HCT116 (cell line): Measurements from ENCODE around the gene OR1L1. TPM values are rescaled to one million over a fixed set of nuclear protein-coding genes. Genes with fewer than 3 reads are reported as not detected.

Experiments
- ATAC-seq: fragments of 200-7000 bp; cut with Tn5 transposase; 2 replicates; pipeline ENCODE4 v1.9.1; 2020; ENCODE audit warnings: mild to moderate bottlenecking, moderate library complexity
- BruUV-seq: library from RNA; stranded (reverse); fragments of 400-500 nt; replicated peaks from 2 replicates; lab custom pipeline; 2021; lab: Mats Ljungman, UMichigan
- CTCF ChIA-PET: fragments of 300-600 bp; sonication (Branson Sonifier 250); formaldehyde crosslinking; loops from one replicate; lab custom pipeline; 2021; ENCODE audit warnings: antibody characterized with exemption; lab: Charles Lee
- POLR2A ChIA-PET: fragments of 300-600, 350-600 bp; sonication (Branson Sonifier 250); formaldehyde crosslinking; loops from one replicate; lab custom pipeline; 2021; ENCODE audit warnings: antibody characterized with exemption; lab: Charles Lee
- RAD21 ChIA-PET, 2 experiments: fragments of 300-600 bp; sonication (Branson Sonifier 250); formaldehyde crosslinking; loops; one replicate each; lab custom pipeline; 2023; ENCODE audit warnings: low total read pairs in 2 of 2; ENCODE audit not compliant: uncharacterized antibody in 2 of 2, unreplicated experiment in 2 of 2, low non-redundant PET in 1 of 2; lab: Charles Lee
- DNase-seq: peaks from one replicate; pipeline ENCODE4 v3.0.0-alpha.2; 2010; ENCODE audit warnings: low read depth, low spot score
- H2AFZ ChIP-seq: fragments of 200-600 bp; shearing (Covaris generic), sonication (generic); 2 replicates; pipeline ENCODE4 v1.6.1; 2017; ENCODE audit warnings: low read depth, mixed run types, mixed read lengths, antibody characterized with exemption, low read length; ENCODE audit not compliant: poor library complexity, severe bottlenecking
- H3K27ac ChIP-seq: 2 replicates; pipeline ENCODE4 v1.5.1; 2012; ENCODE audit warnings: low read depth, low read length
- H3K27me3 ChIP-seq: fragments of 200-600 bp; sonication (generic); 2 replicates; pipeline ENCODE4 v1.6.1; 2016; ENCODE audit warnings: mixed run types, low read length, mixed read lengths; ENCODE audit not compliant: insufficient read depth
- H3K36me3 ChIP-seq, 2 experiments: fragments of 200-500 bp in 1 of 2; fragments of 200-600 bp in 1 of 2; sonication (Bioruptor generic) in 1 of 2; sonication (generic) in 1 of 2; 2 replicates each; pipeline versions ENCODE4 v1.5.1 to v1.6.1; 2014 to 2016; ENCODE audit warnings: low read length in 2 of 2, inconsistent platforms in 1 of 2, mixed read lengths in 1 of 2, mixed run types in 1 of 2; ENCODE audit not compliant: insufficient read depth in 2 of 2, control insufficient read depth in 1 of 2
- H3K4me1 ChIP-seq, 2 experiments: fragments of 200-600 bp in 1 of 2; sonication (generic) in 1 of 2; 2 replicates each; pipeline versions ENCODE4 v1.5.1 to v1.6.1; 2012 to 2017; ENCODE audit warnings: low read length in 2 of 2, inconsistent platforms in 1 of 2, mild to moderate bottlenecking in 1 of 2, mixed read lengths in 1 of 2, mixed run types in 1 of 2, moderate library complexity in 1 of 2; ENCODE audit not compliant: insufficient read depth in 2 of 2, control insufficient read depth in 1 of 2
- H3K4me2 ChIP-seq: fragments of 200-600 bp; sonication (generic); 2 replicates; pipeline ENCODE4 v1.6.1; 2017; ENCODE audit warnings: mixed run types, low read length, mixed read lengths
- H3K4me3 ChIP-seq, 2 experiments: fragments of 200-600 bp in 1 of 2; sonication (generic) in 1 of 2; replicated peaks in 1 of 2; 2 replicates each; pipeline ENCODE4 v1.5.1; 2011 to 2016; ENCODE audit warnings: low read length in 2 of 2, control low read depth in 1 of 2, low read depth in 1 of 2, mild to moderate bottlenecking in 1 of 2, mixed read lengths in 1 of 2, mixed run types in 1 of 2
- H3K79me2 ChIP-seq: fragments of 200-600 bp; sonication (generic); 2 replicates; pipeline ENCODE4 v1.6.1; 2017; ENCODE audit warnings: mild to moderate bottlenecking, mixed run types, low read length, moderate library complexity, mixed read lengths; ENCODE audit not compliant: insufficient read depth
- H3K9ac ChIP-seq: fragments of 200-600 bp; sonication (generic); 2 replicates; pipeline ENCODE4 v1.6.1; 2016; ENCODE audit warnings: low read length, mixed read lengths
- H3K9me2 ChIP-seq: fragments of 200-600 bp; sonication (generic), shearing (Covaris generic); 2 replicates; pipeline ENCODE4 v1.6.1; 2017; ENCODE audit warnings: mixed run types, mild to moderate bottlenecking, moderate library complexity; ENCODE audit not compliant: insufficient read depth
- H3K9me3 ChIP-seq, 2 experiments: fragments of 200-500 bp in 1 of 2; fragments of 200-600 bp in 1 of 2; sonication (Bioruptor generic) in 1 of 2; sonication (generic) in 1 of 2; 2 replicates each; pipeline ENCODE4 v1.6.1; 2014 to 2017; ENCODE audit warnings: low read length in 2 of 2, mixed read lengths in 2 of 2, inconsistent platforms in 1 of 2, low read depth in 1 of 2, mild to moderate bottlenecking in 1 of 2, mixed run types in 1 of 2, moderate library complexity in 1 of 2; ENCODE audit not compliant: control insufficient read depth in 1 of 2, insufficient read depth in 1 of 2
- H4K20me1 ChIP-seq: fragments of 200-600 bp; sonication (generic), shearing (Covaris generic); 2 replicates; pipeline ENCODE4 v1.6.1; 2017; ENCODE audit warnings: mixed run types, mild to moderate bottlenecking, moderate library complexity; ENCODE audit not compliant: insufficient read depth
- CBX3 ChIP-seq: IDR thresholded peaks from 2 replicates; pipeline ENCODE4 v1.6.1; 2012; ENCODE audit warnings: low read depth
- CEBPB ChIP-seq: IDR thresholded peaks from 2 replicates; pipeline ENCODE4 v1.6.1; 2012; ENCODE audit warnings: low read depth
- EGR1 ChIP-seq: IDR thresholded peaks from 2 replicates; pipeline ENCODE4 v1.6.1; 2012; ENCODE audit warnings: low read depth
- ELF1 ChIP-seq: IDR thresholded peaks from 2 replicates; pipeline ENCODE4 v1.6.1; 2012; ENCODE audit warnings: low read depth, borderline replicate concordance
- FOSL1 ChIP-seq: IDR thresholded peaks from 2 replicates; pipeline ENCODE4 v1.6.1; 2012; ENCODE audit warnings: low read depth
- JUND ChIP-seq: IDR thresholded peaks from 2 replicates; pipeline ENCODE4 v1.6.1; 2012
- POLR2A ChIP-seq: IDR thresholded peaks from 2 replicates; pipeline ENCODE4 v1.7.0; 2011; ENCODE audit warnings: borderline replicate concordance; ENCODE audit not compliant: insufficient read depth, insufficient read length; ENCODE audit errors: extremely low read depth
- POLR2AphosphoS5 ChIP-seq: IDR thresholded peaks from 2 replicates; pipeline ENCODE4 v1.6.1; 2011; ENCODE audit warnings: mild to moderate bottlenecking, low read depth, low read length, moderate library complexity
- SRF ChIP-seq: IDR thresholded peaks from 2 replicates; pipeline ENCODE4 v1.6.1; 2012; ENCODE audit warnings: low read depth
- TCF7L2 ChIP-seq: IDR thresholded peaks from 2 replicates; pipeline ENCODE4 v1.7.0; 2011; ENCODE audit warnings: borderline replicate concordance, inconsistent platforms; ENCODE audit not compliant: insufficient read depth, insufficient read length; ENCODE audit errors: extremely low read depth
- YY1 ChIP-seq: IDR thresholded peaks from 2 replicates; pipeline ENCODE4 v1.6.1; 2011; ENCODE audit warnings: low read length, low read depth, moderate library complexity, mild to moderate bottlenecking; ENCODE audit not compliant: insufficient replicate concordance; ENCODE audit errors: extremely low read depth
- ZFX ChIP-seq: fragments of 450-650 bp; IDR thresholded peaks from 2 replicates; pipeline ENCODE4 v1.6.1; 2017
- ZNF274 ChIP-seq: fragments of 200-500 bp; sonication (Bioruptor generic); IDR thresholded peaks from 2 replicates; pipeline ENCODE4 v1.6.1; 2014; ENCODE audit warnings: mild to moderate bottlenecking, low read depth, low read length, inconsistent platforms
- intact Hi-C: fragments of 100-400 bp; cut with micrococcal nuclease; formaldehyde crosslinking; loops from 2 replicates; pipeline ENCODE4 v1.10.0; 2022
- total RNA-seq: library from RNA; stranded (reverse); gene quantifications from one replicate; pipeline ENCODE4 v1.2.1, GENCODE V29; 2021; ENCODE audit not compliant: unreplicated experiment
- TF ChIP-seq, protein P1 (sequence below): IDR thresholded peaks from 2 replicates; pipeline ENCODE4 v1.6.1; 2012; ENCODE audit warnings: low read depth
- TF ChIP-seq, protein P2 (sequence below): IDR thresholded peaks from 2 replicates; pipeline ENCODE4 v1.6.1; 2012
- TF ChIP-seq, protein P3 (sequence below), 3 experiments: fragments of 200-600 bp in 1 of 3; sonication (generic) in 1 of 3; IDR thresholded peaks in 2 of 3; conservative IDR thresholded peaks in 1 of 3; 2 replicates each; pipeline ENCODE4 v1.5.1; 2012 to 2017; ENCODE audit warnings: low read depth in 2 of 3, low read length in 2 of 3, antibody characterized with exemption in 1 of 3, borderline replicate concordance in 1 of 3, control low read depth in 1 of 3, mild to moderate bottlenecking in 1 of 3, mixed read lengths in 1 of 3, mixed run types in 1 of 3, moderate library complexity in 1 of 3; ENCODE audit not compliant: insufficient read depth in 1 of 3

The OR1L1 gene
- total RNA-seq, 1 experiment from 2014 or later, result not detected

DNA sequence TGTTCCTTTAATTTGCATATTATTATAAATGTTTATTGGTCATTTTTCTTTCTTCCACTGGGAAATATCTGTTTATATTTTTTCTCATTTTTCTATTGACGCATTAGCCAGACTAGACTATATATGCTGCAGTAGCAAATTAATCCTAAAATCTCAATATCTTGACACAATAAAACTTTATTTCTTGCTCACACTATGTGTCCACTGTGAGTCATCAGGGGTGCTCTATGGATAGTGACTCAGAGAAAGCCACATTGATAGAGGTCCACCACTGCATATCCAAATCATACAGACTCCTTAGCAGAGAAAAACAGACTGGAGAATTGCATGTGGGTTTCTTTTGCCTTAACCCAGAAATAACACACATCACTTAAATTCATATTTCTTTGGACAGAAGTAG, 34.2 kb downstream of the OR1L1 start:
- no peaks in the 10 kb centered on the region for H3K79me2 ChIP-seq
- H3K9me3 ChIP-seq, result no peaks in the 10 kb centered on the region
- intact Hi-C loops, result no loop called here
- DNase-seq, result no peak
- 0 out of 2 replicates have a peak, but pooled peaks cover 4% of the 10 kb centered on the region for H3K27me3 ChIP-seq
- no peak overlapping the region for H3K4me3 ChIP-seq
- H2AFZ ChIP-seq, result no peak overlapping the region
- ChIA-PET CTCF (no interaction called here), POLR2A (no interaction called here), RAD21 (no interaction called here)
- H3K4me1 ChIP-seq, result no peaks in the 10 kb centered on the region
- no peak overlapping the region for H3K27ac ChIP-seq
- H3K36me3 ChIP-seq, result no peaks in the 10 kb centered on the region
- no TSS peak for BruUV-seq
- TF ChIP-seq ELF1 (no peak), JUND (no peak), ZFX (no peak), TCF7L2 (no peak), FOSL1 (no peak), SRF (no peak), CEBPB (no peak), CBX3 (no peak), YY1 (no peak), ZNF274 (no peak), POLR2AphosphoS5 (no peak), EGR1 (no peak), POLR2A (no peak)
- TF ChIP-seq, protein P1, sequence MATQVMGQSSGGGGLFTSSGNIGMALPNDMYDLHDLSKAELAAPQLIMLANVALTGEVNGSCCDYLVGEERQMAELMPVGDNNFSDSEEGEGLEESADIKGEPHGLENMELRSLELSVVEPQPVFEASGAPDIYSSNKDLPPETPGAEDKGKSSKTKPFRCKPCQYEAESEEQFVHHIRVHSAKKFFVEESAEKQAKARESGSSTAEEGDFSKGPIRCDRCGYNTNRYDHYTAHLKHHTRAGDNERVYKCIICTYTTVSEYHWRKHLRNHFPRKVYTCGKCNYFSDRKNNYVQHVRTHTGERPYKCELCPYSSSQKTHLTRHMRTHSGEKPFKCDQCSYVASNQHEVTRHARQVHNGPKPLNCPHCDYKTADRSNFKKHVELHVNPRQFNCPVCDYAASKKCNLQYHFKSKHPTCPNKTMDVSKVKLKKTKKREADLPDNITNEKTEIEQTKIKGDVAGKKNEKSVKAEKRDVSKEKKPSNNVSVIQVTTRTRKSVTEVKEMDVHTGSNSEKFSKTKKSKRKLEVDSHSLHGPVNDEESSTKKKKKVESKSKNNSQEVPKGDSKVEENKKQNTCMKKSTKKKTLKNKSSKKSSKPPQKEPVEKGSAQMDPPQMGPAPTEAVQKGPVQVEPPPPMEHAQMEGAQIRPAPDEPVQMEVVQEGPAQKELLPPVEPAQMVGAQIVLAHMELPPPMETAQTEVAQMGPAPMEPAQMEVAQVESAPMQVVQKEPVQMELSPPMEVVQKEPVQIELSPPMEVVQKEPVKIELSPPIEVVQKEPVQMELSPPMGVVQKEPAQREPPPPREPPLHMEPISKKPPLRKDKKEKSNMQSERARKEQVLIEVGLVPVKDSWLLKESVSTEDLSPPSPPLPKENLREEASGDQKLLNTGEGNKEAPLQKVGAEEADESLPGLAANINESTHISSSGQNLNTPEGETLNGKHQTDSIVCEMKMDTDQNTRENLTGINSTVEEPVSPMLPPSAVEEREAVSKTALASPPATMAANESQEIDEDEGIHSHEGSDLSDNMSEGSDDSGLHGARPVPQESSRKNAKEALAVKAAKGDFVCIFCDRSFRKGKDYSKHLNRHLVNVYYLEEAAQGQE, result no peak
- TF ChIP-seq, protein P2, sequence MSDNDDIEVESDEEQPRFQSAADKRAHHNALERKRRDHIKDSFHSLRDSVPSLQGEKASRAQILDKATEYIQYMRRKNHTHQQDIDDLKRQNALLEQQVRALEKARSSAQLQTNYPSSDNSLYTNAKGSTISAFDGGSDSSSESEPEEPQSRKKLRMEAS, result no peak
- TF ChIP-seq, protein P3, sequence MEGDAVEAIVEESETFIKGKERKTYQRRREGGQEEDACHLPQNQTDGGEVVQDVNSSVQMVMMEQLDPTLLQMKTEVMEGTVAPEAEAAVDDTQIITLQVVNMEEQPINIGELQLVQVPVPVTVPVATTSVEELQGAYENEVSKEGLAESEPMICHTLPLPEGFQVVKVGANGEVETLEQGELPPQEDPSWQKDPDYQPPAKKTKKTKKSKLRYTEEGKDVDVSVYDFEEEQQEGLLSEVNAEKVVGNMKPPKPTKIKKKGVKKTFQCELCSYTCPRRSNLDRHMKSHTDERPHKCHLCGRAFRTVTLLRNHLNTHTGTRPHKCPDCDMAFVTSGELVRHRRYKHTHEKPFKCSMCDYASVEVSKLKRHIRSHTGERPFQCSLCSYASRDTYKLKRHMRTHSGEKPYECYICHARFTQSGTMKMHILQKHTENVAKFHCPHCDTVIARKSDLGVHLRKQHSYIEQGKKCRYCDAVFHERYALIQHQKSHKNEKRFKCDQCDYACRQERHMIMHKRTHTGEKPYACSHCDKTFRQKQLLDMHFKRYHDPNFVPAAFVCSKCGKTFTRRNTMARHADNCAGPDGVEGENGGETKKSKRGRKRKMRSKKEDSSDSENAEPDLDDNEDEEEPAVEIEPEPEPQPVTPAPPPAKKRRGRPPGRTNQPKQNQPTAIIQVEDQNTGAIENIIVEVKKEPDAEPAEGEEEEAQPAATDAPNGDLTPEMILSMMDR (IDR thresholded peaks at IDR 0.05 in 2 of 3, conservative IDR thresholded peaks at IDR 0.05 in 1 of 3; ENCODE audit: borderline replicate concordance in 1 of 3, insufficient read depth in 1 of 3, low read depth in 2 of 3, low read length in 2 of 3), result no peak
- no peak for ATAC-seq
- no peaks in the 10 kb centered on the region for H4K20me1 ChIP-seq
- no peak overlapping the region for H3K9ac ChIP-seq
- no peak overlapping the region for H3K4me2 ChIP-seq
- H3K9me2 ChIP-seq, result no peaks in the 10 kb centered on the region
